GM12875 (cell line): ENCODE results near the gene HNRNPH1.

Experiments used
- H3K4me3 ChIP-seq: one replicate; pipeline ENCODE4 v1.5.1; 2011; ENCODE audit warnings: low read depth, low read length, control low read depth
- CTCF ChIP-seq: IDR thresholded peaks from 2 replicates; pipeline ENCODE4 v1.5.1; 2011; ENCODE audit warnings: low read depth, mild to moderate bottlenecking, control low read depth, inconsistent platforms, low read length, moderate library complexity, borderline replicate concordance; ENCODE audit not compliant: insufficient read depth

Gene HNRNPH1

GRCh38 chr5:179612577-179613459 is 10.7 kb downstream of the HNRNPH1 start:
- no peak for TF ChIP-seq CTCF

GRCh38 chr5:179610903-179611265 is 12.6 kb downstream of the HNRNPH1 start:
- no peak for TF ChIP-seq CTCF

More at GRCh38 chr5:179612577-179613459, 10.7 kb downstream of the HNRNPH1 start:
- no peak overlapping the region for H3K4me3 ChIP-seq

GRCh38 chr5:179610109-179610902 is 13.2 kb downstream of the HNRNPH1 start:
- no peak for TF ChIP-seq CTCF
- H3K4me3 ChIP-seq = no peak overlapping the region

More at GRCh38 chr5:179610903-179611265, 12.6 kb downstream of the HNRNPH1 start:
- no peak overlapping the region for H3K4me3 ChIP-seq

GRCh38 chr5:179609834-179610108 is 13.7 kb downstream of the HNRNPH1 start:
- TF ChIP-seq CTCF = no peak
- H3K4me3 ChIP-seq = no peak overlapping the region

GRCh38 chr5:179608131-179608581 is 15.3 kb downstream of the HNRNPH1 start:
- no peak overlapping the region for H3K4me3 ChIP-seq
- no peak for TF ChIP-seq CTCF

GRCh38 chr5:179607160-179607931 is 16.1 kb downstream of the HNRNPH1 start:
- no peak for TF ChIP-seq CTCF

More at GRCh38 chr5:179607160-179607931, 16.1 kb downstream of the HNRNPH1 start:
- no peak overlapping the region for H3K4me3 ChIP-seq
